SW480 (cell line): Measurements from ENCODE around the gene NT5C.
"Not testable (repeated sequence)": the region's sequence is repeated elsewhere in the genome, so short reads cannot be mapped to it uniquely, and the experiment has no call there.

Experiments used
- DNase-seq: peaks from one replicate; pipeline ENCODE4 v3.0.0-alpha.2; 2016; ENCODE audit warnings: low spot score

NT5C gene

GRCh38 chr17:75144816-75145512, 13.4 kb upstream of the NT5C start:
- DNase-seq: no peak

- DNase-seq: no peak
These were observed 10.9 kb upstream of the NT5C start for GRCh38 chr17:75142236-75142971.

- DNase-seq: no peak
These were observed 7.0 kb upstream of the NT5C start for GRCh38 chr17:75138519-75138918.

- DNase-seq: not testable (repeated sequence)
These were observed 6.2 kb upstream of the NT5C start for GRCh38 chr17:75137762-75138161.

- no peak for DNase-seq
These were observed 4.4 kb upstream of the NT5C start for GRCh38 chr17:75135946-75136345.

GRCh38 chr17:75135452-75135851, 3.9 kb upstream of the NT5C start:
- no peak for DNase-seq

- DNase-seq: not testable (repeated sequence)
These were observed 2.2 kb upstream of the NT5C start for GRCh38 chr17:75133607-75134347.

GRCh38 chr17:75133001-75133400, 1.5 kb upstream of the NT5C start:
- no peak for DNase-seq

GRCh38 chr17:75132018-75133000, 767 bp upstream of the NT5C start:
- not testable (repeated sequence) for DNase-seq

GRCh38 chr17:75130632-75131277, 787 bp downstream of the NT5C start:
- peak; percentile 84 for DNase-seq

GRCh38 chr17:75130059-75130631, 1.4 kb downstream of the NT5C start:
- no peak for DNase-seq

- DNase-seq: no peak
These were observed 2.0 kb downstream of the NT5C start for GRCh38 chr17:75129576-75129975.

- DNase-seq: no peak
These were observed 2.6 kb downstream of the NT5C start for GRCh38 chr17:75128694-75129505.

- not testable (repeated sequence) for DNase-seq
These were observed 3.6 kb downstream of the NT5C start for GRCh38 chr17:75127936-75128335.

- DNase-seq: no peak
These were observed 4.6 kb downstream of the NT5C start for GRCh38 chr17:75126954-75127353.

- peak; percentile 51 for DNase-seq
These were observed 5.6 kb downstream of the NT5C start for GRCh38 chr17:75125984-75126383.

GRCh38 chr17:75124819-75125162, 6.8 kb downstream of the NT5C start:
- peak; percentile 25 for DNase-seq

GRCh38 chr17:75124041-75124818, 7.3 kb downstream of the NT5C start:
- peak; percentile 99 for DNase-seq

- DNase-seq: no peak
These were observed 13.2 kb downstream of the NT5C start for GRCh38 chr17:75118307-75118706.
